ENCODE measurements around the gene POM121. TPM values are rescaled to one million over a fixed set of nuclear protein-coding genes. Genes with fewer than 3 reads are reported as not detected.
A peak's percentile ranks its signal among the peaks of the same experiment; 100 is the strongest.
"Not testable (repeated sequence)": the region's sequence is repeated elsewhere in the genome, so short reads cannot be mapped to it uniquely, and the experiment has no call there.

Gene POM121
- total RNA-seq = 10 to 100 TPM in 8 of 9 donors, 1 to 10 TPM in 1; 5.7 to 44.3 (median 19.1) TPM
- polyA plus RNA-seq = 10 to 100 TPM; 19.7 to 31.0 (median 23.2) TPM
- long read RNA-seq, donor 1 = 0 reads
- long read RNA-seq, donor 2, partial matches to known transcripts = 14 of 14 reads
- long read RNA-seq, donor 2, other reads (novel, unspliced or antisense) = 0 of 14 reads
- long read RNA-seq, donor 3 = 0 reads
- long read RNA-seq, donor 4, partial matches to known transcripts = 3 of 10 reads
- long read RNA-seq, donor 4, other reads (novel, unspliced or antisense) = 7 of 10 reads
- long read RNA-seq, donor 5, partial matches to known transcripts = 18 of 25 reads
- long read RNA-seq, donor 5, other reads (novel, unspliced or antisense) = 7 of 25 reads
- long read RNA-seq, donor 6, partial matches to known transcripts = 4 of 8 reads
- long read RNA-seq, donor 6, other reads (novel, unspliced or antisense) = 4 of 8 reads
- long read RNA-seq, donor 7 = 0 reads
- long read RNA-seq, donor 8, partial matches to known transcripts = 0 of 1 reads
- long read RNA-seq, donor 8, other reads (novel, unspliced or antisense) = 0 of 1 reads
- long read RNA-seq, donor 9 = 0 reads
- long read RNA-seq, donor 10, partial matches to known transcripts = 5 of 5 reads
- long read RNA-seq, donor 10, other reads (novel, unspliced or antisense) = 0 of 5 reads

DNA sequence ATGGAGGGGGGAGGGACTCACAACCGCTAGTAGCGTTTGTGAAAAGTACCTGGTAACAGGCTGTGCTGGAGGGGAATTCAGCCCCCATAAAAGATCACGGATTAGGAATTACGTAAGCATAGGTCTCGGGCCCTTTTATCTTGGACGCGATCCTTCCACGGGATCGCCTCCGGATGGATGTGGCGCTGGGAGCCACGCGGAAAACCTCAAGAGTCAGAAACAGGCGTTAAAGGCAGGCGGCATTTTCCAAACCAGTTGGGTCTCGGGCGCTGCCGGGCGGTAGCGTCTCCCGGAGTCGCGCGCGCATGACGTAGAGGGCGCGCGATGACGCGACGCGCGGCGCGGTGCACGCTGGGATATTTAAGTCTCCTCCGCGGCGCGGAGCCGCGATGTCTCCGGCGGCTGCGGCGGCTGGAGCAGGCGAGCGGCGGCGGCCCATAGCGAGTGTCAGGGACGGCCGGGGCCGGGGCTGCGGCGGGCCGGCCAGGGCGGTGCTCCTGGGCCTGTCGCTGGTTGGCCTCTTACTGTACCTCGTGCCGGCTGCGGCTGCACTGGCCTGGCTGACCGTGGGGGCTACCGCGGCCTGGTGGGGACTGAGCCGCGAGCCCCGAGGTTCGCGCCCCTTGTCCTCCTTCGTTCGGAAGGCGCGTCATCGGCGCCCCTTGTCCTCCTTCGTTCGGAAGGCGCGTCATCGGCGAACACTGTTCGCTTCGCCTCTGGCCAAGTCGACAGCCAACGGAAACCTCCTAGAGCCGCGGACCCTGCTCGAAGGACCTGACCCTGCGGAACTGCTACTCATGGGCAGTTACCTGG lies at the start of gene POM121:
Gene POM121, plus strand, starts transcription at position 363 of the 813 bp plus-strand sequence. Its CDS starts 27 bp downstream, at position 390.
- peak; percentile 76 to 93 (median 84) for DNase-seq
- no peak for TF ChIP-seq CTCF (IDR thresholded peaks at IDR 0.05)
- TF ChIP-seq POLR2A (IDR thresholded peaks at IDR 0.05) = peak; percentile 69 to 88
- Histone ChIP-seq H3K36me3 (replicated peaks in 1 of 2) (peaks cover 0 to 34% of the 10 kb centered on the region in 2 donors), H3K4me1 (replicated peaks in 1 of 2) (peaks cover 9 to 23% of the 10 kb centered on the region in 2 donors), H3K4me3 (peak within 1 kb of the TSS; percentile 9 to 96 (median 80)), H3K27me3 (no peaks in the 10 kb centered on the region), H3K27ac (peak within 1 kb of the TSS; percentile 86 to 99 (median 92)), H3K9me3 (replicated peaks in 1 of 3) (no peaks in the 10 kb centered on the region)
- WGBS, 4 donors = 0 to 1% (median 0%) methylated on average over 8 to 91 of the region's 91 CpGs
- intact Hi-C loops (cut with DNase I) = no loop called here

DNA sequence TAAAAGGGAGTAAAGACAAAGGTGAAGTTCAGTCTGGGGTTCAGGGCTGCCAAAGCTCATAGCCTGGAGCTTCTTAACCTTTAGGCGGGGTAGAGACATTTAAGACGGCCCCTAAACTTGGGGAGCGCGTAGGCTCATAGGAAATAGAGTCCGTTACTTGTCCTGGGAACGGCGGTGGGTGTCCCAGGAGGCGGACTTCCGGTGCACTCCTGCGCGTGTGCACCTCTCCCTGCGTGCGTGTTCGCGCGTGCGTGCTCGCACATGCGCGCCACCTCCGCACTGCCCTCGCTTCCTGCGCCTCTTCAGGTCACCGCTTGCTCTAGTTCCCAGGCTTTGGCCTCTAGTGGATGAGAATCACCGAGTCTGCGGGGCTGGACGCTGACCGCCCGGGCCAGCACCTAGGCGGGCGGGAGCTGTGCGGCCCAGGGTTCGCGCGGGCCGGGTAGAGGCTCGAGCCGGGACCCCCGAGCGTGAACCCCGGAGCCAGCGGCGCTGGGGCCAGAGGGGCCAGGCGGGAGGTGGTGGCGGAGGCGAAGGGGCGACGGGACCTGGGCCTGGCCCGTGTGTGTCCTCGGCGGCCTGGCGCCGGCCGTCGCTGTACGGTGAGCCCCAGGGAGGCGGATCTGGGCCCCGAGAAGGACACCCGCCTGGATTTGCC lies 45.7 kb upstream of the POM121 start:
- Histone ChIP-seq H3K27ac (peak overlapping the region; percentile 88 to 95 (median 91)), H3K4me3 (peak overlapping the region in 3 of 4 donors; percentile 56 to 74 (median 60))
- H3K9me3 ChIP-seq (replicated peaks in 1 of 3); intact Hi-C loops (cut with DNase I); H3K36me3 ChIP-seq (replicated peaks in 1 of 2); H3K4me1 ChIP-seq (replicated peaks in 1 of 2); H3K27me3 ChIP-seq: not testable (repeated sequence)
- 0 to 1% (median 0%) methylated on average over 8 to 55 of the region's 59 CpGs for WGBS, 4 donors
- DNase-seq = peak; percentile 84 to 95 (median 92)
- TF ChIP-seq CTCF (IDR thresholded peaks at IDR 0.05) (peak in 1 of 6 experiments; percentile 35), POLR2A (IDR thresholded peaks at IDR 0.05) (peak; percentile 64 to 89)

GRCh38 chr7:72879737-72880215 lies 45.1 kb upstream of the POM121 start:
- H3K36me3 ChIP-seq (replicated peaks in 1 of 2); H3K4me1 ChIP-seq (replicated peaks in 1 of 2); H3K9me3 ChIP-seq (replicated peaks in 1 of 3); H3K27me3 ChIP-seq; intact Hi-C loops (cut with DNase I): not testable (repeated sequence)
- WGBS, 4 donors = 0 to 1% (median 0%) methylated on average over 11 to 35 of the region's 35 CpGs
- H3K27ac ChIP-seq = peak overlapping the region; percentile 88 to 95 (median 91)
- H3K4me3 ChIP-seq = peak overlapping the region in 3 of 4 donors; percentile 60 to 74 (median 65)
- peak; percentile 63 to 88 (median 72) for DNase-seq
- peak in 1 of 2 donors; percentile 56 for TF ChIP-seq POLR2A (IDR thresholded peaks at IDR 0.05)

GRCh38 chr7:72891750-72892149 lies 33.1 kb upstream of the POM121 start:
- H3K4me3 ChIP-seq; H3K27me3 ChIP-seq; H3K27ac ChIP-seq; H3K9me3 ChIP-seq (replicated peaks in 1 of 3); intact Hi-C loops (cut with DNase I); H3K4me1 ChIP-seq (replicated peaks in 1 of 2): not testable (repeated sequence)
- DNase-seq = peak in 1 of 7 donors; percentile 25
- WGBS, 4 donors = 80 to 88% (median 83%) methylated on average over 4 of the region's 4 CpGs
- peaks cover 0 to 37% of the 10 kb centered on the region in 2 donors for H3K36me3 ChIP-seq (replicated peaks in 1 of 2)

GRCh38 chr7:72904740-72905139 lies 20.2 kb upstream of the POM121 start:
- intact Hi-C loops (cut with DNase I) = not testable (repeated sequence)
- H3K36me3 ChIP-seq (replicated peaks in 1 of 2) = peaks cover 0 to 27% of the 10 kb centered on the region in 2 donors

GRCh38 chr7:72908422-72908821 lies 16.5 kb upstream of the POM121 start:
- intact Hi-C loops (cut with DNase I); H3K27ac ChIP-seq; H3K27me3 ChIP-seq; DNase-seq; H3K4me3 ChIP-seq; H3K9me3 ChIP-seq (replicated peaks in 1 of 3); H3K4me1 ChIP-seq (replicated peaks in 1 of 2): not testable (repeated sequence)
- WGBS, 4 donors = 92 to 97% (median 94%) methylated on average over 10 of the region's 10 CpGs
- peaks cover 0 to 21% of the 10 kb centered on the region in 2 donors for H3K36me3 ChIP-seq (replicated peaks in 1 of 2)

More at GRCh38 chr7:72904740-72905139, 20.2 kb upstream of the POM121 start:
- not testable (repeated sequence) for DNase-seq; H3K9me3 ChIP-seq (replicated peaks in 1 of 3); H3K4me3 ChIP-seq; H3K27me3 ChIP-seq; H3K4me1 ChIP-seq (replicated peaks in 1 of 2); H3K27ac ChIP-seq
- 96 to 97% (median 97%) methylated on average over 6 of the region's 6 CpGs for WGBS, 4 donors

DNA sequence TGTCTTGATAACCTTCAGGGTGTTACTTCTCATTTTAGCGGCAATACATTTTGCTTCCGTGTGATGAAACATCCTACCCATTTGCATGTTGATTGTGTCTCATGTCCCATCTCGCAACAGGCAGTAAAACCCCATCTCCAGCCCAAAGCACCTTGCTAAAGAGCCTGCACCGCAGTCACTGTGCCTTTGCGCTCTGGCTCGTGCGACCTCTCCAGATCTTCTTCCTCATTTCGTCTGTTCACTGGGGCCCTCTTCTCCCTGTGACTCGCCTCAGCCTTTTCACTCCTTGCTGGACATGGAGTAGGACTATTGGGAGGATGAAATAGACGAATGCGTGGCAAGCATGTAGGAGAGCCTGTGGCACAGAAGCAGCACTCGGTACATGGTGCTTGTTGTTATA lies 13.5 kb upstream of the POM121 start:
- 79 to 89% (median 86%) methylated on average over 6 to 10 of the region's 12 CpGs for WGBS, 4 donors
- intact Hi-C loops (cut with DNase I); H3K27ac ChIP-seq; H3K9me3 ChIP-seq (replicated peaks in 1 of 3); H3K4me3 ChIP-seq; H3K27me3 ChIP-seq; DNase-seq; H3K4me1 ChIP-seq (replicated peaks in 1 of 2): not testable (repeated sequence)
- H3K36me3 ChIP-seq (replicated peaks in 1 of 2) = peaks cover 0 to 14% of the 10 kb centered on the region in 2 donors

All from adrenal gland (tissue), 19 donors.